Epithelial cell of esophagus (primary cell): ENCODE measurements around the gene CALU.

ENCODE experiments used
- DNase-seq: peaks from one replicate; pipeline ENCODE4 v3.0.0; 2010; ENCODE audit warnings: low read depth
- H3K4me3 ChIP-seq: 2 replicates; pipeline ENCODE4 v1.5.1; 2011; ENCODE audit warnings: mild to moderate bottlenecking, low read length, control low read depth
- CTCF ChIP-seq: IDR thresholded peaks from 2 replicates; pipeline ENCODE4 v1.5.1; 2011; ENCODE audit warnings: low read depth, mild to moderate bottlenecking, low read length, control low read depth, inconsistent platforms; ENCODE audit not compliant: insufficient read depth; ENCODE audit errors: missing control alignments

Gene CALU

GRCh38 chr7:128731184-128731583 lies 8.0 kb upstream of the CALU start:
- no peak for TF ChIP-seq CTCF
- no peak for DNase-seq

GRCh38 chr7:128732521-128733277 lies 6.5 kb upstream of the CALU start:
- no peak for TF ChIP-seq CTCF
- no peak overlapping the region for H3K4me3 ChIP-seq
- DNase-seq = no peak

More at GRCh38 chr7:128731184-128731583, 8.0 kb upstream of the CALU start:
- no peak overlapping the region for H3K4me3 ChIP-seq

- no peak overlapping the region for H3K4me3 ChIP-seq
- DNase-seq = no peak
- no peak for TF ChIP-seq CTCF
These were observed 5.9 kb upstream of the CALU start for GRCh38 chr7:128733278-128733645.

- H3K4me3 ChIP-seq = no peak overlapping the region
- no peak for DNase-seq
- TF ChIP-seq CTCF = no peak
These were observed 4.3 kb upstream of the CALU start for GRCh38 chr7:128734890-128735289.

- no peak for DNase-seq
- no peak overlapping the region for H3K4me3 ChIP-seq
- TF ChIP-seq CTCF = no peak
These were observed 3.7 kb upstream of the CALU start for GRCh38 chr7:128735436-128735835.

GRCh38 chr7:128737441-128737840 lies 1.7 kb upstream of the CALU start:
- DNase-seq = no peak
- H3K4me3 ChIP-seq = no peak overlapping the region
- TF ChIP-seq CTCF = no peak

GRCh38 chr7:128737867-128738385 lies 1.2 kb upstream of the CALU start:
- no peak overlapping the region for H3K4me3 ChIP-seq
- TF ChIP-seq CTCF = no peak
- DNase-seq = peak; percentile 80
